ENCODE data around the gene AFMID. TPM values are rescaled to one million over a fixed set of nuclear protein-coding genes. Genes with fewer than 3 reads are reported as not detected.

AFMID gene
- total and polyA plus RNA-seq, 9 of the 15 experiments (the other 6 are each of a cell fraction or from before 2014, with no cell fraction given): 62.1 to 188 (median 74.4) TPM

DNA sequence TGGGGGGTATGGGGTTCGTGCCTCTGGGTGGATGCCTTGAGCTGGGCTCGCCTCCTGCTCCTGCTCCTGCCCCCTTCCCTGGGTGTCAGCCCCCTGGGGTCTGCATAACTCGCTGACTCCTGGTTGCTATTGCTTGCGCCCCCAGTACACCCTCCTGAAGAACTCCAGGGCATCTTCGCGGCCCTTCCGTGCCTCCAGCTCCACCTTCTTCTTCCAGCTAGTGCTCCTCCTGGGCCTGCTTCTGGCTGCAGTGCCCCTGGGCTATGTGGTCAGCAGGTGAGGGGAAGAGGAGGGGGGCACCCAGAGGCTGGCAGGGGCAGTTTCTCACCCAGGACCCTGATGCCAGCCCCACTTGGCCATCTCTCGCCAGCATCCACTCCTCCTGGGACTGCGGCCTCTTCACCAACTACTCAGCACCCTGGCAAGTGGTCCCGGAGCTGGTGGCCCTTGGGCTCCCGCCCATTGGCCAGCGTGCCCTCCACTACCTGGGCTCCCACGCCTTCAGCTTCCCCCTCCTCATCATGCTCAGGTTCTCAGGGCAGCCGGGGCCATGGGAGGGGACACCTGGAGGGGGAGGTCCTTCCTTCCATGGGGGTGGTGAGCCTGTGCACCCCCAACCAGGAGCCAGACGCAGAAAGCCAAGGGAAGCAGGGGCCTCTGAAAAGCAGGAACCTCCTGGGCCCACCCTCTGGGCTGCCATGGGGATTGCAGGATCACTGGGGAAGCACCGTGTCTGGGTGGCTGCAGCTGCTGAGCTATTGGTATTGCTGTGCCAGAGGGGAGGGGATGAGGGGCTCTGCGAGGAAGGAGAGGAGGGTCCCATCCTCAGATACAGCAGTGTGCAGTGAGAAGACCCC lies 48.7 kb upstream of the AFMID start:
- Histone ChIP-seq H3K4me2 (ENCODE audit: insufficient read depth, low read length) (peak overlapping the region; percentile 62), H4K20me1 (replicated peaks; ENCODE audit: control insufficient read depth, insufficient read depth, low read length) (no peaks in the 10 kb centered on the region), H2AFZ (ENCODE audit: low read depth, low read length) (peak overlapping the region; percentile 97), H3K27me3 (ENCODE audit: control insufficient read depth in 2 of 2, insufficient read depth in 2 of 2, low read length in 2 of 2) (no peaks in the 10 kb centered on the region), H3K36me3 (ENCODE audit: control insufficient read depth, insufficient read depth, low read length) (no peaks in the 10 kb centered on the region), H3K27ac (ENCODE audit: extremely low read depth, low read depth, low read length) (peak overlapping the region; percentile 54), H3K9me1 (ENCODE audit: control insufficient read depth, insufficient read depth, low read length) (no peaks in the 10 kb centered on the region), H3K9me3 (replicated peaks; ENCODE audit: control insufficient read depth, insufficient read depth, low read depth, low read length) (no peaks in the 10 kb centered on the region), H3K4me1 (replicated peaks in 1 of 2; ENCODE audit: control insufficient read depth in 2 of 2, insufficient read depth in 2 of 2, low read length in 2 of 2) (peaks cover 68 to 99% of the 10 kb centered on the region in 2 experiments), H3K79me2 (ENCODE audit: control insufficient read depth, insufficient read depth, low read length) (peaks cover 12% of the 10 kb centered on the region; the same call in 2 of the 3 replicates), H3K4me3 (no peak overlapping the region), H3K9ac (ENCODE audit: insufficient read depth in 1 of 2, low read depth in 2 of 2, low read length in 2 of 2) (peak overlapping the region; percentile 33 to 90; a peak in 3 of 4 replicates)
- BruUV-seq (replicated peaks): no TSS peak
- 63% methylated on average over 13 of the region's 17 CpGs for WGBS (ENCODE audit: insufficient coverage, low coverage, missing lambda C conversion rate)
- ATAC-seq (no peak), DNase-seq (ENCODE audit: extremely low read depth in 1 of 4, low spot score in 3 of 4) (no peak), FAIRE-seq (no peak)
- intact Hi-C loops (cut with micrococcal nuclease): loop anchor here (5.0 kb wide), 1 partner anchor 49 kb away; the partner anchor contains the start of genes AFMID and TK1
- in situ Hi-C loops (cut with MboI): no loop called here
- CTCF ChIA-PET (ENCODE audit: low intra/inter-chr PET ratio): interaction anchor here (1.2 kb wide), 1 partner anchor 119 kb away, joined by 3 read pairs; no protein-coding TSS in a partner anchor
- POLR2A ChIA-PET: interaction anchor here (0.7 to 1.8 kb wide), 3 partner anchors 31 to 40 kb away, joined by 3 to 8 read pairs (median 3); no protein-coding TSS in a partner anchor
- TF ChIP-seq ILK (tag; IDR thresholded peaks at IDR 0.05; ENCODE audit: borderline replicate concordance, low read depth) (no peak), ZNF551 (CRISPR knock-in tag; IDR thresholded peaks at IDR 0.05) (no peak), MTA2 (IDR thresholded peaks at IDR 0.05; ENCODE audit: low read depth) (no peak), ZFP1 (CRISPR knock-in tag; IDR thresholded peaks at IDR 0.05) (no peak), ZNF717 (CRISPR knock-in tag; IDR thresholded peaks at IDR 0.05) (no peak), ZNF436 (CRISPR knock-in tag; IDR thresholded peaks at IDR 0.05) (no peak), ZKSCAN8 (CRISPR knock-in tag; IDR thresholded peaks at IDR 0.05) (no peak), ZNF445 (CRISPR knock-in tag; IDR thresholded peaks at IDR 0.05; ENCODE audit: low read depth) (no peak), FOXK1 (CRISPR knock-in tag; IDR thresholded peaks at IDR 0.05; ENCODE audit: borderline replicate concordance) (no peak), TEAD4 (IDR thresholded peaks at IDR 0.05; ENCODE audit: low read length) (no peak), TEAD4 (CRISPR knock-in tag; IDR thresholded peaks at IDR 0.05; ENCODE audit: borderline replicate concordance) (0 out of 2 replicates have a peak, but pooled peaks have one; percentile 7), ZNF146 (CRISPR knock-in tag; IDR thresholded peaks at IDR 0.05; ENCODE audit: unreplicated experiment) (no peak), ZKSCAN3 (CRISPR knock-in tag; IDR thresholded peaks at IDR 0.05) (no peak)
- TF ChIP-seq, protein P1, sequence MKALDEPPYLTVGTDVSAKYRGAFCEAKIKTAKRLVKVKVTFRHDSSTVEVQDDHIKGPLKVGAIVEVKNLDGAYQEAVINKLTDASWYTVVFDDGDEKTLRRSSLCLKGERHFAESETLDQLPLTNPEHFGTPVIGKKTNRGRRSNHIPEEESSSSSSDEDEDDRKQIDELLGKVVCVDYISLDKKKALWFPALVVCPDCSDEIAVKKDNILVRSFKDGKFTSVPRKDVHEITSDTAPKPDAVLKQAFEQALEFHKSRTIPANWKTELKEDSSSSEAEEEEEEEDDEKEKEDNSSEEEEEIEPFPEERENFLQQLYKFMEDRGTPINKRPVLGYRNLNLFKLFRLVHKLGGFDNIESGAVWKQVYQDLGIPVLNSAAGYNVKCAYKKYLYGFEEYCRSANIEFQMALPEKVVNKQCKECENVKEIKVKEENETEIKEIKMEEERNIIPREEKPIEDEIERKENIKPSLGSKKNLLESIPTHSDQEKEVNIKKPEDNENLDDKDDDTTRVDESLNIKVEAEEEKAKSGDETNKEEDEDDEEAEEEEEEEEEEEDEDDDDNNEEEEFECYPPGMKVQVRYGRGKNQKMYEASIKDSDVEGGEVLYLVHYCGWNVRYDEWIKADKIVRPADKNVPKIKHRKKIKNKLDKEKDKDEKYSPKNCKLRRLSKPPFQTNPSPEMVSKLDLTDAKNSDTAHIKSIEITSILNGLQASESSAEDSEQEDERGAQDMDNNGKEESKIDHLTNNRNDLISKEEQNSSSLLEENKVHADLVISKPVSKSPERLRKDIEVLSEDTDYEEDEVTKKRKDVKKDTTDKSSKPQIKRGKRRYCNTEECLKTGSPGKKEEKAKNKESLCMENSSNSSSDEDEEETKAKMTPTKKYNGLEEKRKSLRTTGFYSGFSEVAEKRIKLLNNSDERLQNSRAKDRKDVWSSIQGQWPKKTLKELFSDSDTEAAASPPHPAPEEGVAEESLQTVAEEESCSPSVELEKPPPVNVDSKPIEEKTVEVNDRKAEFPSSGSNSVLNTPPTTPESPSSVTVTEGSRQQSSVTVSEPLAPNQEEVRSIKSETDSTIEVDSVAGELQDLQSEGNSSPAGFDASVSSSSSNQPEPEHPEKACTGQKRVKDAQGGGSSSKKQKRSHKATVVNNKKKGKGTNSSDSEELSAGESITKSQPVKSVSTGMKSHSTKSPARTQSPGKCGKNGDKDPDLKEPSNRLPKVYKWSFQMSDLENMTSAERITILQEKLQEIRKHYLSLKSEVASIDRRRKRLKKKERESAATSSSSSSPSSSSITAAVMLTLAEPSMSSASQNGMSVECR (CRISPR knock-in tag; IDR thresholded peaks at IDR 0.05): 0 out of 2 replicates have a peak, but pooled peaks have one; percentile 8
- TF ChIP-seq, protein P2, sequence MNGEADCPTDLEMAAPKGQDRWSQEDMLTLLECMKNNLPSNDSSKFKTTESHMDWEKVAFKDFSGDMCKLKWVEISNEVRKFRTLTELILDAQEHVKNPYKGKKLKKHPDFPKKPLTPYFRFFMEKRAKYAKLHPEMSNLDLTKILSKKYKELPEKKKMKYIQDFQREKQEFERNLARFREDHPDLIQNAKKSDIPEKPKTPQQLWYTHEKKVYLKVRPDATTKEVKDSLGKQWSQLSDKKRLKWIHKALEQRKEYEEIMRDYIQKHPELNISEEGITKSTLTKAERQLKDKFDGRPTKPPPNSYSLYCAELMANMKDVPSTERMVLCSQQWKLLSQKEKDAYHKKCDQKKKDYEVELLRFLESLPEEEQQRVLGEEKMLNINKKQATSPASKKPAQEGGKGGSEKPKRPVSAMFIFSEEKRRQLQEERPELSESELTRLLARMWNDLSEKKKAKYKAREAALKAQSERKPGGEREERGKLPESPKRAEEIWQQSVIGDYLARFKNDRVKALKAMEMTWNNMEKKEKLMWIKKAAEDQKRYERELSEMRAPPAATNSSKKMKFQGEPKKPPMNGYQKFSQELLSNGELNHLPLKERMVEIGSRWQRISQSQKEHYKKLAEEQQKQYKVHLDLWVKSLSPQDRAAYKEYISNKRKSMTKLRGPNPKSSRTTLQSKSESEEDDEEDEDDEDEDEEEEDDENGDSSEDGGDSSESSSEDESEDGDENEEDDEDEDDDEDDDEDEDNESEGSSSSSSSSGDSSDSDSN (IDR thresholded peaks at IDR 0.05; ENCODE audit: borderline replicate concordance in 1 of 2, low read depth in 2 of 2, low read length in 2 of 2): no peak
